Activated CD4-positive, alpha-beta T cell treated with anti-CD3 and anti-CD28 coated beads, Interleukin-10, Interleukin-2, amounts not matched to agents 100 ng/mL and 50 ng/mL, durations not matched to agents 16 hours and 8 hours (primary cell): ENCODE data around the gene RAB20.
"Not testable (repeated sequence)": the region's sequence is repeated elsewhere in the genome, so short reads cannot be mapped to it uniquely, and the experiment has no call there.

Experiments
- DNase-seq: peaks from one replicate; pipeline ENCODE4 v3.0.0-alpha.2; 2020

The RAB20 gene

DNA sequence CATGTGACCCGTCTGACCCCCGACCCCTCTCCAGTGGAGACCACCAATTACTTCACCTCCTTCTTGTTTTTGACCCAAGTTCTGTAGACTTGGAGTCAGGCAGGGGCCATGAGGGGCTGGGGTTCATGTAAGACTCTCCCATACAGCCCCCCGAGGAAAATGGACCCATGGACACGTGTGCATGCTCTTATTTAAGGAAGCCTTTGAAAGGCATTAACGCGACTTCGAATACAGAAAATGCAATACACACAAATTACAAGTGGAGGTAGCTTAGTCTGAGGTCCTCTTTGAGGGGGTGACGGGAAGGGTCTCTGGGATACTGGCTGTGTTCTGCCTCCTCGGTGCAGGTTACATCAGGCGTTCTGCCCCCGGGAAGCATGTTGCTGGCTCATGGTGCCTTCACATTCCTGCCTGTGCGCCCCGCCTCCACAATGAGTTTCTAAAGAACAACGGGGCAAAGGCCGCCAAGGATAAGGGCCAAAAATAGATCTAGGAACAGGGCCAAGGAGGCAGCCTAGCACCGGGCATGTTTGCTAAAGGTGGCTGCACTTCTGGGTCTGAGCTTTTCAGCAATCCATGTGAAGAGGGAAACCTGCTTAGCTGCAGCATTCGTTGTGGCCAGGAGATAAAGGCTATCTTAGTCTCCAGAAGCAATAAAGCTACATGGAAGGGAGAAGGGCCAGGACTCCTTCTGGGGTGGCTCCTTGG is 54.5 kb downstream of the RAB20 start:
- no peak for DNase-seq

DNA sequence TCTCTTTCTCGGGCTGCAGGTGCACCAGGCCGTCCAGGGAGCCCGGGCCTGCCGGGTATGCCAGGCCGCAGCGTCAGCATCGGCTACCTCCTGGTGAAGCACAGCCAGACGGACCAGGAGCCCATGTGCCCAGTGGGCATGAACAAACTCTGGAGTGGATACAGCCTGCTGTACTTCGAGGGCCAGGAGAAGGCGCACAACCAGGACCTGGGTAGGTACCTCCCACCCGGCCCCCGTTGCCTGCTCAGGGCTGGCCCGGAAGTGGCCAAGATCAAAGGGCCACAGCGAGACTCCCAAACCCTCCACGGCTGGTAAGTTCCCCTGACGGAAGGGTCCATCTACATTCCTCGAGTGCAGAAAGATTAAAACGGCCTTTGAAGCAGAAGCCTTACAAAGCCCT is 55.1 kb downstream of the RAB20 start:
- DNase-seq, result no peak

DNA sequence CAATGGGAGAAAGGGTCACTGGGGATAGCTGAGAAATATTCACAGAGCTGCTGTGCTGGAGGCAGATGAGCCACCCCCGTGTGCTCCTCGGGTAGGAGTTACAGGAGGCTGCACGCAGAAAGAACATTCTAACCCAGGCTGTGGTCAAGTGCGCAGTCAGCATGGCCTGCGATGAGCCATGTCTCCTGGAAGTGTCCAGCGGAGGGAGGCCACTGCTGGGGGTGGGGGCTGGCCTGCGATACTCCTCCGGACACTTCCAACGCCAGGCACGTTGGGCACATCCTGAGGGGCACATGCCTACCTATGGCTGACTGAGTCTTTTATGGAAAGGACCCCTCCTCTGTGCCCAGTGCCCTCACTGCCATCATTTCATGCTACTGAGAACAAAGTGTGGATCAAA is 55.9 kb downstream of the RAB20 start:
- no peak for DNase-seq

DNA sequence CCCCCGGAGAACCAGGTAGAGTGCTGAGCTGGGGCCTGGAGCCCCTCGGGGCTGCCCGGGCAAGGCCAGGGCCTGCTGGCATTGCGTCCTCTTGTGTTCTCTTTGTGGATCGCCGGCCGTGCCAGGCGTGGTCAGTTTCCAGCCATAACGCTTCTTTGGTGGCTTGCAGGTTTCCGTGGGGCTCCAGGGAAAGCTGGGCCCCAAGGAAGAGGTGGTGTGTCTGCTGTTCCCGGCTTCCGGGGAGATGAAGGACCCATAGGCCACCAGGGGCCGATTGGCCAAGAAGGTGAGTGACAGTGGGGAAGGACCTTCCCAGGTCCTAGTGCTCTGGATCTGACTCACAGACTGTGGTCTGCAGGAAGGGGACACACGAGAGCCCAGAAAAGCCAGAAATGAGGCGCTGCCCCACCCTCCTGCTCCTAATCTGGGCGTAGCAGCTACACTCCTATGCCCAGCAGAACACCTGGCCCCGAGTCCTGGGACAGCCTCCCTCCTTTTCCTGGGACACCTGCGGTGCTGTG is 57.5 kb downstream of the RAB20 start:
- DNase-seq, result no peak

DNA sequence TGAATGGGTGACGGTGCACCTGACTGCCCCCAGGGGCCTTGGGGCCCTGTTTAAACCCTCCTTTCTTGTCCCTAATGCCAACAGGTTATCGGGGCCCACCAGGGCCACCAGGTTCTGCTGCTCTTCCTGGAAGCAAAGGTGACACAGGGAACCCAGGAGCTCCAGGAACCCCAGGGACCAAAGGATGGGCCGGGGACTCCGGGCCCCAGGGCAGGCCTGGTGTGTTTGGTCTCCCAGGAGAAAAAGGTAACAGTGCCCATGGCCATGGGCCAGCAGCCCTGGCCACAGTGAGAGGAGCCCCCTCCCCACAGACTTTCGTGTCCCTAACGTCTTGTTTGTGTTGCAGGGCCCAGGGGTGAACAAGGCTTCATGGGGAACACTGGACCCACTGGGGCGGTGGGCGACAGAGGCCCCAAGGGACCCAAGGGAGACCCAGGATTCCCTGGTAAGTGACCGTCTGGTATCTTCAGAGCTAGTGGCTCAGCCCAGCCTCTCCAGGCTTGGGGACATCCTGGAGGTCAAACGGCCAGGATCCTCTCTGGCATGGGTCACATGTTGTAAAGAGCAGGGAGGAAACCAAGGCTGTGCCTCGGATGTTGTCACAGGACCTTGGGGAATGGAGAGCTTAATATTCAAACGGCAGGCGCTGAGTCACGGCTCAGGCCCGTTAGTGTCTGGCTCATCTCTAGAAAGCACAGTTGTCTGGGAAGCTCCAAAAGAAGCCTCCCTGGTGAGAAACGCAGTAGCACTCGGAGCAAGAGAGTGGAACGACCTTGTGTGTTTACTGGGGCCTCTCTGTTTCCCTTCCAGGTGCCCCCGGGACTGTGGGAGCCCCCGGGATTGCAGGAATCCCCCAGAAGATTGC is 58.3 kb downstream of the RAB20 start:
- DNase-seq, result no peak

DNA sequence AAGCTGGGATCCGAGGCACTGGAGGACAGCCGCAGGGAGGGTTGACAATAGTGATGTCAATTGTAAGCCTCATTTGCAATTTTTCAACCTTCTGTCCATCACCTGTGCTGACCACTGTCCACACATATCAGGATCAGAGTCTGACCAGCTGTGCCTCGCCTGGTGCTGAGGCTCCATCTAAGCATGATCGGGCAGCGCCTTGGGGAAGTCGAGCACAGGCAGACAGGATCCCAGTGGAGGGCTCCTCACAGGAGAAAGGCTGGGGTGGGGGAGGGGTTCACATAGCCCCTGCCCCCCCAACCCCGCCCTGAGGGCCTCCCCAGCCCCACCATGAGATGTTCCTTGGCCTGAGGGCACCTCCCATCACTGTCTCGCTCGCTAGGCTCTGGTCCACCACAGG is 60.3 kb downstream of the RAB20 start:
- DNase-seq, result no peak

DNA sequence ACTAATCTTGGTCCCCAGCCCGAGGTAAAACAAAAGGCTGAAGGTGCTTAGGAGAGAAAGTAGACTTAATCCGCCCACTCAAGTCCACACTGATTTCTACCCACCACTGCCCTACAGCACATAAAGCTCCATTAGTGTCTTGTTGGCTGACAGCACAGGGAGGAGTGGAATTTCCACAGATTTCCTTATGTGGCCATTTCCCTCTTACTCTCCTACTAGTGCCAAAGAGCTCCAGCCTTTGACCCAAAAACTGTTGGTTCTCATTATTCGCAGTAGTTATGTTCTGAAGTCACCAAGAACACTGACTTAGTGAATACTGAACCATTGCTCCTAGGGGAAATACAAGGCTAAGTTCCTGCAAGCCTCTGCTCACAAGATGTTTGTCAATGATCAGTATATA is 61.2 kb downstream of the RAB20 start:
- no peak for DNase-seq

DNA sequence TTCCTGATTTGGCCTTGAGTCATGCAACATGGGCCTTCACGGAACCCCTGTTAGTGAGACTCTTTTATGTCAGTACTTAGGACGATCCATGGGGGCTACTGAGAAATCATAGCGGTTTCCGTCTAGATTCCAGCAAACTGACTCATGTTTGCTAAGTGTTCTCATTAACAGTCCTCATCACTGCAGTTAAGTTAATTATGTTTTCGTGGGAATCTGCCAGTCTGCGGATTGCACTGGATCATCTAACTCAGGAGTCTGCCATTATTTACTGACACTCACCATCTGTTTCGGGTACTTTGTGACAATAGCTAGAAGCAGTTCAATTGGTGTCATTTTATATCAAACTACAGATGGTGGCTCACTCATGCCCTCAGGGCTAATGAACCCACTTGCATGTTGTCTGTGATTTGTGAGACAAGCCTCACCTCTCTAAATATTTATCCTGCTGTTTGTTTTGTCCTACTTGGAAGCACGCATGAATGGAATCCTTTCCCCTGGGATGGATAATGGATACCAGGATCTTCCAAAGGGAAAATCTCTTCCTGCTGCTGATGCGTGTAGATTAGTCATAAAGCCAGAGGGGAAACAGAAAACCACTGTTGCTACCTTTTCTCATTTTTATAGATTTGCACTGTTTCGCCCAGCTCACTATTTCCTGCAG is 61.8 kb downstream of the RAB20 start:
- no peak for DNase-seq

DNA sequence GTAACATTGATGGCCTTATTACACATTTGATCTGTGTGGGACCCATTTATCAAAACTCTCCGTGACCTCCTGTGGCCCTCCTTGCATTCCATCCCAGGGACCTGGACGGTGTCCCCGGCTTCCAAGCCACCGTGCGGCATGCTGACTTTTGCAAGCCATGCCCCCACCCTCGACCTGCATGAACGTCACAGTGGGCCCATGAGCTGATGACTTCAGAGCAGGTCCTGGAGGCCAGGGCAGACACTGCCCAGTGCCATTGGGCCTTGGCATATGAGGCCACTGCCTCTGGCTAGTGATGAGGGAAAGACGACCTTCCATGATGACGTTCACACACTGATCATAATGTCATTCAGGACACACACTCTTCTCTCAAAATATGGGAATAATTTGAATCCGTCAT is 62.8 kb downstream of the RAB20 start:
- DNase-seq, result no peak

DNA sequence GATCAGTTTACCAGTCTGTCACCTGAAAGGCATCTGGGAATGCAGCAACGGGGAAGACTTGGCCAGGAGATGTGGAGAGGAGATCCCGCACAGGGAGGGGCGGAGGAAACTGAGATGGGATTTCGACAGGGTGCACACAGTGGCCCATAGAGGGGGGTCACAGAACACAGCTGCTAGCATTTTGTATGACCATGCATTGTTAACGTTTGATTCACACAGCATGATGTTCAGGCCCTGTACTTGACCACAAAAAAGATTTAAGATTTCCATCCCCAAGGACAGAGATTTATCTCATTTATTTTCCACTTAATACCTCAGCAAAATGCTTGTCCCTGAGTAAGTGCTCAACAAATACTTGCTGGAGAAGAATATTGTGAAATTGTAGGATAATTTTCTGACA is 63.2 kb downstream of the RAB20 start:
- DNase-seq, result no peak

DNA sequence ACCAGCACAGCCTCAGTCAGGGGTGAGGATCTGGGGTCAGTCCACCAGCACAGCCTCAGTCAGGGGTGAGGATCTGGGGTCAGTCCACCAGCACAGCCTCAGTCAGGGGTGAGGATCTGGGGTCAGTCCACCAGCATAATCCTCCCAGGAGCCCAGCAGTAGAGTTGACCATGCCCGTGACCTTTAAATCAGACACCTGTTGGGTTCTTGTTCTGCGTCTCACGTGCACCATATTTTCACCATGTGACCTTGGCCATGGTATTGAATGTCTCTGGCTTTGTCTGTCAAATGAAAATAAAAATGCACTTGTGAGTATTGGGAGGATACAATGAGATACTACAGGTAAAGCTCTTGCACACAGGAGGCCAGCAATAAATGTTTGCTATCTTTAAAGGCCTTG is 63.6 kb downstream of the RAB20 start:
- not testable (repeated sequence) for DNase-seq

DNA sequence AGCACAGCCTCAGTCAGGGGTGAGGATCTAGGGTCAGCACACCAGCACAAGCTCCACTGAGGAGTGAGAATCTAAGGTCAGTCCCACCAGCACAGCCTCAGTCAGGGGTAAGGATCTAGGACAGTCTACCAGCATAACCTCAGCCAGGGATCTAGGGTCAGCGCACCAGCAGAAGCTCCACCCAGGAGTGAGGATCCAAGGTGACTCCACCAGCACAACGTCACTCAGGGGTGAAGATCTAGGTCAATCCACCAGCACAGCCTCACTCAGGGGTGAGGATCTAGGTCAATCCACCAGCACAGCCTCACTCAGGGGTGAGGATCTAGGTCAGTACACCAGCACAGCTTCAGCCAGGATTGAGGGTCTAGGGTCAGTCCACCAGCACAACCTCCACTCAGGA is 64.5 kb downstream of the RAB20 start:
- no peak for DNase-seq

DNA sequence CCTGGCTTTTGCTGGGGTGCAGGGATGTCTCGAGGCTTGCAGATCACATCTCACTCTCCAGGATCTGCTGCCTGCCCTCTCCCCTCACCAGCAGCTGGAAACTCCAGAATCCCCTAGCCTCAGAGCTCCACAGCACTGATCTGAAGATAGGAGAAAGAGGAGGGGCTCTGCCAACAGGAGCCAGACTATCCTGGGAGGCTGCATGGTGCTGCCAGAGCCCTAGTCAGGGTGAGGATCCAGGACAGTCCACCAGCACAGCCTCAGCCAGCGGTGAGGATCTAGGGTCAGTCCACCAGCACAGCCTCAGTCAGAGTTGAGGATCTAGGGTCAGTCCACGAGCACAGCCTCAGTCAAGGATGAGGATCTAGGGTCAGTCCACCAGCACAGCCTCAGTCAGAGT is 65.2 kb downstream of the RAB20 start:
- no peak for DNase-seq

DNA sequence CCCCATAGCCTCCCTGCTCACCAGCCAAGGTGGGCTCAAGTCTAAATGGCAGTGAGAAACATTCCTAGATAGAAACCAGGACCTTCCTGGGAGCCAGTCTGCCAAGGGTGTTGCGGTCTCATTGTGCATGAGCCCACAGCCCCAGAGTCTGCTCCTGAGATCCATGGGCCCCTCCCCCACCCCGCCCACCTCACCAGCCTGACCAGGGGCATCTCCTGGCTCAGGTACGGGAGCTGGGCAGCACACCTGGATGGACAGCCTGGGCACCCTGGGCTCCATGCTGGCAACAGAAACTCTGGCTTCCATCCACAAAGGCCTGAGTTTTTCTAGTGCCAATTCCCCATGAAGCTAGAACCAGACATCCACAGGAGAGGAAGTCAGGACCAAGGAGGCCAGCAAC is 65.6 kb downstream of the RAB20 start:
- no peak for DNase-seq

DNA sequence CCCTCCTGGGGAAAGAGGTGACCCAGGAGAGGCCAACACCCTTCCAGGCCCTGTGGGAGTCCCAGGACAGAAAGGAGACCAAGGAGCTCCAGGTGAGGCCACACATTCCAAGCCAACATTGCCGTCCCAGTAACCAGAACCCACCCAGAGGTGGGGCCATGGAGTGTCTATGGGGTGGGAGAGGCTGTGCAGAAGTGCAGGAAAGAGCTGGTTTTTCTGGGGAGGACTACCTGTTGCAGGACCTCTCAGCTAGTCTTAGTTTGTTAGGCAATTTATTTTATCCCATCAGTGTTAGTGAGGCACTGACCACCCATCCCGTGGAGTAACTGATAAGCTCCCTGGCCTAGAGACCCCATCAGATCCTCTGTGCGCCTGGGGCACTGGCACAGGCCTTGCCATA is 66.1 kb downstream of the RAB20 start:
- no peak for DNase-seq

DNA sequence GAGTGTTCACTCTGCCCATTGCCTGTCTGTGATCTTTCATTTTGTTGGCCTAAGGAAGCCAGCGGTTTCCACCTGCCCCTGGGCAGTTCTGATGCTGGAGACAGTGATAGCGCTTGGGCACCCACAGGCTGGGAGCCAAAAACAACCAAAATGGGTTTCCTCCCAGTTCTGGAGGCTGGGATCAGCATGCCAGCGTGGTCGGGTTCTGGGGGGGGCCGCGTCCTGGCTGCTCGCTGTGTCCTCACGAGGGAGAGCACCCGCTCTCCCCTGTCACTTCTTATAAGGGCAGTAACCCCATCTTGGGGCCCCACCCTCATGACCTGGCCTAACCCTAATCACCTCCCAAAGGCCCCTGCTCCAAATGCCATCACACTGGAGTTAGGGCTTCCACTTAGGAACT is 67.9 kb downstream of the RAB20 start:
- DNase-seq, result no peak

DNA sequence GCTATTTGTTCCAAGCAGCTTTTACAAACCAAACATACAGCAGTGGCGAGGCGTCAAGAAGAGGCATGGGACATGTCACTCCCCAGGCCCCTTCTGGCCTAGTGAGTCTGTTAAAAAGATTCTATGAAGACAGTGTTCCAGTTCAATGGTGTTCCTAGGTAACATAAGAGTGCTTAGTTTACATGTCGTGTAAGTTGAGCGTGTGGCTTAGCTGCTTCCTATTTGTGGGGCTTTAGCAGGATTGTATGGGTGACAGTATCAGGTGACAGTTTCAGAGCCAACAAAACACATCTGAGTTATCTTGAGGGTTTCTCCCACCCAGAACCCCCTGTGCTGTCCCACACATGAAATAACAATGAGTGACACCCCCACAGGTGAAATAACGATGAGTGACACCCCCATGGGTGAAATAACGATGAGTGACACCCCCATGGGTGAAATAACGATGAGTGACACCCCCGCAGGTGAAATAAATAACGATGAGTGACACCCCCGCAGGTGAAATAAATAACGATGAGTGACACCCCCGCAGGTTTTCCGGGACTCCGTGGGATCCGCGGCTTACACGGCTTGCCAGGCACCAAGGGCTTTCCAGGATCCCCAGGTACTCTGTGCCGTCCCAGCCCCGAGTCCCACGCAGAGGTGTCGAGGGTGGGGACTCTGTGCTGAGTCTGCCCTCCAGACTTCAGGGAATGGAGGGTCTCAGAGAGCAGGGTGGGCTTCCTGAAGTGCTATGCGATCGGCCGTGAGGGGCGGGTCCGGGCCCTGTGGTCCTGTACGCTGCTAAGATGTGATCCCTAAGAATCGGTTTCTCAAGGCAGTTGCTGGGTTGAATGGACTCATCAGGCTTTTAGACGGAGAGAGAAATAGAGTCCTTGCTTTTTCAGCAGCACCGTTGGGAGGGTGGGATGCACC is 68.6 kb downstream of the RAB20 start:
- DNase-seq, result no peak

DNA sequence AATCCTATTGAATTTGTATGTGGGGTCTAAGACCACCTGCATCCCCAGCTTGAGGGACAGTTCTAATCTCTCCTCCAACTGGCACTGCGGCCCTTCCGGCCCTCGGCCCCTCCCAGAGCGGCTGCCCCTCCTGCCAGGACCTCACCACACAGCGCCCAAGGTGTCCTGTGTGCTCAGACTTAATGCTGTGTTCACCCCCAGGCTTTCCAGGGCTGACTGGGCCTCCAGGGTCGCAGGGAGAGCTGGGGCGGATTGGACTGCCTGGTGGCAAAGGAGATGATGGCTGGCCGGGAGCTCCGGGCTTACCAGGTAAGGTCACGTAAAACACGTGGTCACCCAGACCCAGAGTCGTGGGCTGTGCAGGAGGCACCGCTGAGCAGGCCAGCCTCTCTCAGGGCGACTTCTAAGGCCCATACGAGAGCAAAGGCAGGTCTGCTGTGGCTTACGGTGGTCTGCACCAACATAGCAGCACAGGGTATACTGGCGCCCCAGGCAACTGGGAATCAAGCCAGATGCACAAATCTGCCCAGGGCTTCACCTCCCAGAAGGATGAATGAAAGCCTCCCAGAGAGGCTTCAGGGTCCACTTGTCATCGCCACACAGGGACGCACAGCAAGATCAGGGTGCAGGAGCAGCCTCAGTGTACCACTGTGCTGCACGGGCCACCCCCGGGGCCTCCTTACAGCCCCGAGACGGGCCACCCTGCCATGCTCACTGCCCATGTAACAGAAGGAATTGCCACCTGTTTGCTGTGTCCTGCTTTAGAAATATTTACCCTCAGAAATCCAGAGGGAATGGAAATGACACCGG is 69.4 kb downstream of the RAB20 start:
- DNase-seq, result no peak

DNA sequence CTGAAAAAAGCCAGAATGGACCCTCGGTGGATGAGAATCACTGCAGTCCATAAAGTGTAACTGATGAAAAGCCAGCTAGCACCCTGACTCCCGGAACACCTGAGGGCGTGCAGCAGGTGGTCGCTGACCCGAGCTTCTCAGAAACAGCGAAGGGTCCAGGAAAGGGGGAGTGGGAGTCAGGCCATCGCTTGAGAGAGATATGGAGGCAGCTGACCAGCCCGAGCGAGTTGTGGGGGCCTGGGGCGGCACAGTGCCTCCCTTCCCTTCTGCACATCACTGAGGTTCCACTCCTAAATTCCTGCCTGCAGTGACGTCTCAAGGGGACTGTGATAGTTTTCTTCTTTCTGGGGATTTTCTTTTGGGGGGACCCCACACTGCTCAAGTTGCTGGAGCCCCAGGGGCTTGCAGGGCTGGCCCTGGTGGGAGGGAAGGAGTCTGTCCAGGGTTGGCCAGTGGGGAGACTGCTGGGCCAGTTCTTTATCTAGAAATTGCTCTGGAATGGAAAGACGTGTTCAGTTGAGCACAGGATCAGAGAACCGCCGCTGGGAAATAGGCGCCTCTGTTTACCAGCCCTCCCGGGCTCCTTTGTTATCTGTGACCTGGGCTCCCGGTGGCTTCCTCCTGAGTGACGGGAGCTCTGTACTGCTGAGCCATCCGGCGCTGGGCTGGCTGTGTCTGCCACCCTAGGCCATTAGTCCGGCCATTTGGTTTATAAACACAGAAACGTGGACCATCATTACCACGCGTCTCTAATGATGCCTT is 71.3 kb downstream of the RAB20 start:
- DNase-seq, result no peak

DNA sequence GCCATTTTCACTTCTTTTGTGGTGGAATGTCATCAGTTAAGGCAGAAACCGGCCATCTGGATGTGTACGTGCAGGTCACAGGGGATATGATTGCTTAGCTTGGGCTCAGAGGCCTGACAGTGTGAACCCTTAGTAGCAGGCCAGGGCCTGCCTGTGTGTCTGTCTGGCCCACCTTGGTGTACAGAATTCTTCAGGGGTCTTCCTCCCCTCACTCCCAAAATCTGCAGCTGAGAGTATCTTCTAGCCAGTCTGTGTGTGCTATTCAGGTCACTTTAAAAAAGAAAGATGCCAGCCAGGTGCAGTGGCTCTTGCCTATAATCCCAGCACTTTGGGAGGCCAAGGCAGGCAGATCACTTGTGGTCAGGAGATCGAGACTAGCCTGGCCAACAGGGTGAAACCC is 74.6 kb downstream of the RAB20 start:
- DNase-seq, result not testable (repeated sequence)
